GM23338 (cell line): ENCODE data around the gene ALCAM. TPM values are rescaled to one million over a fixed set of nuclear protein-coding genes. Genes with fewer than 3 reads are reported as not detected.

Source experiments
- ATAC-seq: fragments of 200-7000 bp; cut with Tn5 transposase; 3 replicates; pipeline ENCODE4 v1.9.1; 2020
- DNase-seq: peaks from one replicate; pipeline ENCODE4 v3.0.0-alpha.2; 2015; ENCODE audit warnings: low spot score
- H2AFZ ChIP-seq: fragments of 200-600 bp; sonication (generic); 2 replicates; pipeline ENCODE4 v1.8.0; 2016; ENCODE audit warnings: antibody characterized with exemption, mild to moderate bottlenecking, moderate library complexity
- H3F3A ChIP-seq: fragments of 200-600 bp; sonication (generic); replicated peaks from 2 replicates; pipeline ENCODE4 v1.8.0; 2017; ENCODE audit warnings: antibody characterized with exemption, mixed run types, low read depth
- H3K27ac ChIP-seq: fragments of 200-600 bp; sonication (generic); 2 replicates; pipeline ENCODE4 v1.6.1; 2016; ENCODE audit warnings: low read depth
- H3K27me3 ChIP-seq: fragments of 200-600 bp; sonication (generic); 2 replicates; pipeline ENCODE4 v1.8.0; 2016; ENCODE audit warnings: mild to moderate bottlenecking, mixed run types, moderate library complexity; ENCODE audit not compliant: insufficient read depth
- H3K36me3 ChIP-seq: fragments of 200-600 bp; sonication (generic); 2 replicates; pipeline ENCODE4 v1.8.0; 2016; ENCODE audit warnings: mild to moderate bottlenecking; ENCODE audit not compliant: insufficient read depth
- H3K4me1 ChIP-seq: fragments of 200-600 bp; sonication (generic); 2 replicates; pipeline ENCODE4 v1.8.0; 2016; ENCODE audit warnings: mild to moderate bottlenecking, moderate library complexity; ENCODE audit not compliant: insufficient read depth
- H3K4me2 ChIP-seq: fragments of 200-600 bp; sonication (generic); 2 replicates; pipeline ENCODE4 v1.7.1; 2017; ENCODE audit warnings: mixed run types
- H3K4me3 ChIP-seq: fragments of 200-600 bp; sonication (generic); 2 replicates; pipeline ENCODE4 v1.6.1; 2016; ENCODE audit warnings: mixed run types
- H3K79me2 ChIP-seq: fragments of 200-600 bp; sonication (generic); replicated peaks from 2 replicates; pipeline ENCODE4 v1.8.0; 2017; ENCODE audit warnings: mild to moderate bottlenecking; ENCODE audit not compliant: insufficient read depth
- H3K9me2 ChIP-seq: fragments of 200-600 bp; sonication (generic); 2 replicates; pipeline ENCODE4 v1.8.0; 2017; ENCODE audit not compliant: insufficient read depth
- H4K20me1 ChIP-seq: fragments of 200-600 bp; sonication (generic); replicated peaks from 2 replicates; pipeline ENCODE4 v1.8.0; 2017; ENCODE audit warnings: mild to moderate bottlenecking; ENCODE audit not compliant: insufficient read depth
- H3K27ac Mint-ChIP-seq: 2 replicates; pipeline ENCODE4 v1.8.0; 2020; ENCODE audit warnings: inconsistent platforms, mild to moderate bottlenecking, moderate library complexity, mixed read lengths
- H3K27me3 Mint-ChIP-seq: 3 replicates; pipeline ENCODE4 v1.8.0; 2022; ENCODE audit warnings: low read depth, mild to moderate bottlenecking, moderate library complexity, mixed read lengths, inconsistent platforms; ENCODE audit not compliant: insufficient read depth, poor library complexity
- H3K36me3 Mint-ChIP-seq: 3 replicates; pipeline ENCODE4 v1.8.0; 2021; ENCODE audit warnings: low read depth, mild to moderate bottlenecking, inconsistent platforms, moderate library complexity, mixed read lengths
- H3K4me1 Mint-ChIP-seq: 3 replicates; pipeline ENCODE4 v1.8.0; 2020; ENCODE audit warnings: mild to moderate bottlenecking, inconsistent platforms, mixed read lengths
- H3K4me3 Mint-ChIP-seq: 3 replicates; pipeline ENCODE4 v1.8.0; 2021; ENCODE audit warnings: moderate library complexity, mild to moderate bottlenecking, inconsistent platforms, mixed read lengths
- H3K9me3 Mint-ChIP-seq: 3 replicates; pipeline ENCODE4 v1.8.0; 2020; ENCODE audit warnings: moderate library complexity, mild to moderate bottlenecking, inconsistent platforms, mixed read lengths
- CREB1 ChIP-seq: fragments of 250-450 bp; sonication (Bioruptor Pico); IDR thresholded peaks from 2 replicates; pipeline ENCODE4 v1.5.0; 2020; ENCODE audit warnings: low read depth, mild to moderate bottlenecking, moderate library complexity
- EZH2 ChIP-seq: fragments of 200-600 bp; sonication (generic); IDR thresholded peaks from one replicate; pipeline ENCODE4 v1.8.0; 2017; ENCODE audit warnings: antibody characterized with exemption, mild to moderate bottlenecking, low read depth; ENCODE audit not compliant: unreplicated experiment
- EZH2phosphoT487 ChIP-seq: fragments of 200-600 bp; sonication (generic); IDR thresholded peaks from one replicate; pipeline ENCODE4 v1.8.1; 2018; ENCODE audit warnings: antibody characterized with exemption; ENCODE audit not compliant: unreplicated experiment
- JUNB ChIP-seq: IDR thresholded peaks from one replicate; pipeline ENCODE4 v1.6.1; 2016; ENCODE audit warnings: antibody characterized with exemption; ENCODE audit not compliant: unreplicated experiment
- NANOG ChIP-seq: IDR thresholded peaks from 2 replicates; pipeline ENCODE4 v1.6.1; 2016; ENCODE audit warnings: antibody characterized with exemption, borderline replicate concordance
- POLR2AphosphoS5 ChIP-seq: IDR thresholded peaks from 2 replicates; pipeline ENCODE4 v1.6.1; 2016; ENCODE audit warnings: antibody characterized with exemption, low read depth
- STAT1 ChIP-seq: IDR thresholded peaks from one replicate; pipeline ENCODE4 v1.6.1; 2016; ENCODE audit warnings: antibody characterized with exemption; ENCODE audit not compliant: unreplicated experiment
- ZNF114 ChIP-seq: fragments of 250-450 bp; sonication (Bioruptor Pico); IDR thresholded peaks from 2 replicates; pipeline ENCODE4 v1.5.0; 2020; ENCODE audit warnings: mild to moderate bottlenecking, moderate library complexity
- ZNF331 ChIP-seq: fragments of 250-450 bp; sonication (Bioruptor Pico); IDR thresholded peaks from 2 replicates; pipeline ENCODE4 v1.5.0; 2020; ENCODE audit warnings: low read depth, mild to moderate bottlenecking, moderate library complexity
- polyA plus RNA-seq: library from polyadenylated mRNA; unstranded; fragments of >200 nt; fragmentation: Nextera tagmentation; extraction: Ambion mirVana; gene quantifications from 2 replicates; pipeline ENCODE4 v1.2.1, GENCODE V29; 2016
- total RNA-seq: library from RNA; depleted of rRNA; stranded (reverse); fragments of >200 nt; shearing (Covaris generic); gene quantifications from 2 replicates; pipeline ENCODE4 v1.2.3, GENCODE V29; 2014
- TF ChIP-seq, protein P1 (sequence below): IDR thresholded peaks from one replicate; pipeline ENCODE4 v1.6.1; 2018; ENCODE audit warnings: antibody characterized with exemption; ENCODE audit not compliant: unreplicated experiment
- TF ChIP-seq, protein P2 (sequence below): fragments of 250-450 bp; sonication (Bioruptor Pico); IDR thresholded peaks from 2 replicates; pipeline ENCODE4 v1.5.0; 2020; ENCODE audit warnings: mild to moderate bottlenecking, moderate library complexity
- TF ChIP-seq, protein P3 (sequence below): IDR thresholded peaks from 2 replicates; pipeline ENCODE4 v1.6.1; 2016; ENCODE audit warnings: antibody characterized with exemption

ALCAM gene
- total and polyA plus RNA-seq, 2 experiments from 2014 or later = 11.3 to 36.0 TPM

DNA sequence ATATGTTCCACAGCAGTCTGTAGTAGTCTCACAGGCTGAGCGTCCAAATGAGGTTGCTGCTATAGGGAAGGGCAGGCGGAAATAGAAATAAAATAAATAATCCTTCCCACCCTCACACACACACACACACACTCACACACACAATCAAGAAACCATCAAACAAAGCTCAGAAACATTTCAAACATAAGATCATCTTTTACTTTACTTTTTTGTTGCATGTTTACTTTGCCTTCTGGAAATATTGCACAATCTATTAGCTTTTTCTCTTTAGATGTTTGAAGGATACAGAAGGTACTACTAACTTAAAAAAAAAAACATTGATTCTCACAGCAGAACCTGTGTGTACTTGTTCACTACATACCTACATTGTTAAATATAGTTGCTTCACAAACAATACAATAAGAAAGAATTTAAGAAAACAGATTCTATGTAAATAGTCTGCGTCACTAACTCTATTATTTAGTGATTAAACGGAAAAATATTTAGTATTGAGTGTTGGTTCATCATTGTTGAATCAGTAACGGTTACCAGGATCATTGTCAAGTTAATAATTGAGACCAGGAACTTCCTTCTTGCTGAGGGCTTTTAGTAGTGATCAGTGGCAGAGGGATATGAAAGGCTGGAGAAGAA is 20.5 kb downstream of the ALCAM start (continued):
- TF ChIP-seq, protein P1, sequence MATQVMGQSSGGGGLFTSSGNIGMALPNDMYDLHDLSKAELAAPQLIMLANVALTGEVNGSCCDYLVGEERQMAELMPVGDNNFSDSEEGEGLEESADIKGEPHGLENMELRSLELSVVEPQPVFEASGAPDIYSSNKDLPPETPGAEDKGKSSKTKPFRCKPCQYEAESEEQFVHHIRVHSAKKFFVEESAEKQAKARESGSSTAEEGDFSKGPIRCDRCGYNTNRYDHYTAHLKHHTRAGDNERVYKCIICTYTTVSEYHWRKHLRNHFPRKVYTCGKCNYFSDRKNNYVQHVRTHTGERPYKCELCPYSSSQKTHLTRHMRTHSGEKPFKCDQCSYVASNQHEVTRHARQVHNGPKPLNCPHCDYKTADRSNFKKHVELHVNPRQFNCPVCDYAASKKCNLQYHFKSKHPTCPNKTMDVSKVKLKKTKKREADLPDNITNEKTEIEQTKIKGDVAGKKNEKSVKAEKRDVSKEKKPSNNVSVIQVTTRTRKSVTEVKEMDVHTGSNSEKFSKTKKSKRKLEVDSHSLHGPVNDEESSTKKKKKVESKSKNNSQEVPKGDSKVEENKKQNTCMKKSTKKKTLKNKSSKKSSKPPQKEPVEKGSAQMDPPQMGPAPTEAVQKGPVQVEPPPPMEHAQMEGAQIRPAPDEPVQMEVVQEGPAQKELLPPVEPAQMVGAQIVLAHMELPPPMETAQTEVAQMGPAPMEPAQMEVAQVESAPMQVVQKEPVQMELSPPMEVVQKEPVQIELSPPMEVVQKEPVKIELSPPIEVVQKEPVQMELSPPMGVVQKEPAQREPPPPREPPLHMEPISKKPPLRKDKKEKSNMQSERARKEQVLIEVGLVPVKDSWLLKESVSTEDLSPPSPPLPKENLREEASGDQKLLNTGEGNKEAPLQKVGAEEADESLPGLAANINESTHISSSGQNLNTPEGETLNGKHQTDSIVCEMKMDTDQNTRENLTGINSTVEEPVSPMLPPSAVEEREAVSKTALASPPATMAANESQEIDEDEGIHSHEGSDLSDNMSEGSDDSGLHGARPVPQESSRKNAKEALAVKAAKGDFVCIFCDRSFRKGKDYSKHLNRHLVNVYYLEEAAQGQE = no peak
- no peak for TF ChIP-seq POLR2AphosphoS5
- TF ChIP-seq NANOG = no peak

DNA sequence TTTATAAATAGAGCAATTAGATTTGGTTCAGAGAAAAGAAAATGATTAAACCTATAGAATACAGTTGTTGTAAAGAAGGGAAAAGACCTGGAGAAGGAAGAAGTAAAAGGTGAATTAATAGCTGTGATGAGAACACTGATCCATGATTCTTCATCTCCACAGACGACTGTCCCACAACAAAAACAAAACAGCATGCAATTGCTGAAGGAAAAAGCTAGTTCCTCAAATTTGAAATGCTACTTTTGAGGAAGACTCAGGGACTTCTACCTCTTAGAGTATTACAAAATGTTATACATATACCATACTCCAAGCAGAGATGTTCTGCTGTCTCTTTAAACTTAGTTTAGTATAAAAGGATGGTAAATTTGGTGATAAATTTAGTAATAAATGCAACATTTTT is 21.5 kb downstream of the ALCAM start:
- Histone ChIP-seq H4K20me1 (no peaks in the 10 kb centered on the region), H3F3A (no peaks in the 10 kb centered on the region), H3K9me2 (no peaks in the 10 kb centered on the region), H3K4me3 (no peak overlapping the region), H3K79me2 (peaks cover 40% of the 10 kb centered on the region), H3K36me3 (no peaks in the 10 kb centered on the region), H3K27me3 (no peaks in the 10 kb centered on the region), H3K4me1 (no peaks in the 10 kb centered on the region), H2AFZ (no peak overlapping the region), H3K4me2 (no peak overlapping the region), H3K27ac (no peak overlapping the region)
- Mint-ChIP-seq H3K27ac (no peak overlapping the region), H3K4me1 (no peaks in the 10 kb centered on the region), H3K27me3 (no peaks in the 10 kb centered on the region), H3K36me3 (peaks cover 28% of the 10 kb centered on the region; the same call in 2 of the 3 replicates), H3K4me3 (no peak overlapping the region), H3K9me3 (peaks cover 28% of the 10 kb centered on the region)
- no peak for ATAC-seq
- DNase-seq = no peak
- TF ChIP-seq ZNF114 (CRISPR knock-in tag) (no peak), CREB1 (CRISPR knock-in tag) (no peak), JUNB (no peak), NANOG (no peak), STAT1 (no peak), POLR2AphosphoS5 (no peak), ZNF331 (CRISPR knock-in tag) (no peak), EZH2 (no peak), EZH2phosphoT487 (no peak)
- TF ChIP-seq, protein P2, sequence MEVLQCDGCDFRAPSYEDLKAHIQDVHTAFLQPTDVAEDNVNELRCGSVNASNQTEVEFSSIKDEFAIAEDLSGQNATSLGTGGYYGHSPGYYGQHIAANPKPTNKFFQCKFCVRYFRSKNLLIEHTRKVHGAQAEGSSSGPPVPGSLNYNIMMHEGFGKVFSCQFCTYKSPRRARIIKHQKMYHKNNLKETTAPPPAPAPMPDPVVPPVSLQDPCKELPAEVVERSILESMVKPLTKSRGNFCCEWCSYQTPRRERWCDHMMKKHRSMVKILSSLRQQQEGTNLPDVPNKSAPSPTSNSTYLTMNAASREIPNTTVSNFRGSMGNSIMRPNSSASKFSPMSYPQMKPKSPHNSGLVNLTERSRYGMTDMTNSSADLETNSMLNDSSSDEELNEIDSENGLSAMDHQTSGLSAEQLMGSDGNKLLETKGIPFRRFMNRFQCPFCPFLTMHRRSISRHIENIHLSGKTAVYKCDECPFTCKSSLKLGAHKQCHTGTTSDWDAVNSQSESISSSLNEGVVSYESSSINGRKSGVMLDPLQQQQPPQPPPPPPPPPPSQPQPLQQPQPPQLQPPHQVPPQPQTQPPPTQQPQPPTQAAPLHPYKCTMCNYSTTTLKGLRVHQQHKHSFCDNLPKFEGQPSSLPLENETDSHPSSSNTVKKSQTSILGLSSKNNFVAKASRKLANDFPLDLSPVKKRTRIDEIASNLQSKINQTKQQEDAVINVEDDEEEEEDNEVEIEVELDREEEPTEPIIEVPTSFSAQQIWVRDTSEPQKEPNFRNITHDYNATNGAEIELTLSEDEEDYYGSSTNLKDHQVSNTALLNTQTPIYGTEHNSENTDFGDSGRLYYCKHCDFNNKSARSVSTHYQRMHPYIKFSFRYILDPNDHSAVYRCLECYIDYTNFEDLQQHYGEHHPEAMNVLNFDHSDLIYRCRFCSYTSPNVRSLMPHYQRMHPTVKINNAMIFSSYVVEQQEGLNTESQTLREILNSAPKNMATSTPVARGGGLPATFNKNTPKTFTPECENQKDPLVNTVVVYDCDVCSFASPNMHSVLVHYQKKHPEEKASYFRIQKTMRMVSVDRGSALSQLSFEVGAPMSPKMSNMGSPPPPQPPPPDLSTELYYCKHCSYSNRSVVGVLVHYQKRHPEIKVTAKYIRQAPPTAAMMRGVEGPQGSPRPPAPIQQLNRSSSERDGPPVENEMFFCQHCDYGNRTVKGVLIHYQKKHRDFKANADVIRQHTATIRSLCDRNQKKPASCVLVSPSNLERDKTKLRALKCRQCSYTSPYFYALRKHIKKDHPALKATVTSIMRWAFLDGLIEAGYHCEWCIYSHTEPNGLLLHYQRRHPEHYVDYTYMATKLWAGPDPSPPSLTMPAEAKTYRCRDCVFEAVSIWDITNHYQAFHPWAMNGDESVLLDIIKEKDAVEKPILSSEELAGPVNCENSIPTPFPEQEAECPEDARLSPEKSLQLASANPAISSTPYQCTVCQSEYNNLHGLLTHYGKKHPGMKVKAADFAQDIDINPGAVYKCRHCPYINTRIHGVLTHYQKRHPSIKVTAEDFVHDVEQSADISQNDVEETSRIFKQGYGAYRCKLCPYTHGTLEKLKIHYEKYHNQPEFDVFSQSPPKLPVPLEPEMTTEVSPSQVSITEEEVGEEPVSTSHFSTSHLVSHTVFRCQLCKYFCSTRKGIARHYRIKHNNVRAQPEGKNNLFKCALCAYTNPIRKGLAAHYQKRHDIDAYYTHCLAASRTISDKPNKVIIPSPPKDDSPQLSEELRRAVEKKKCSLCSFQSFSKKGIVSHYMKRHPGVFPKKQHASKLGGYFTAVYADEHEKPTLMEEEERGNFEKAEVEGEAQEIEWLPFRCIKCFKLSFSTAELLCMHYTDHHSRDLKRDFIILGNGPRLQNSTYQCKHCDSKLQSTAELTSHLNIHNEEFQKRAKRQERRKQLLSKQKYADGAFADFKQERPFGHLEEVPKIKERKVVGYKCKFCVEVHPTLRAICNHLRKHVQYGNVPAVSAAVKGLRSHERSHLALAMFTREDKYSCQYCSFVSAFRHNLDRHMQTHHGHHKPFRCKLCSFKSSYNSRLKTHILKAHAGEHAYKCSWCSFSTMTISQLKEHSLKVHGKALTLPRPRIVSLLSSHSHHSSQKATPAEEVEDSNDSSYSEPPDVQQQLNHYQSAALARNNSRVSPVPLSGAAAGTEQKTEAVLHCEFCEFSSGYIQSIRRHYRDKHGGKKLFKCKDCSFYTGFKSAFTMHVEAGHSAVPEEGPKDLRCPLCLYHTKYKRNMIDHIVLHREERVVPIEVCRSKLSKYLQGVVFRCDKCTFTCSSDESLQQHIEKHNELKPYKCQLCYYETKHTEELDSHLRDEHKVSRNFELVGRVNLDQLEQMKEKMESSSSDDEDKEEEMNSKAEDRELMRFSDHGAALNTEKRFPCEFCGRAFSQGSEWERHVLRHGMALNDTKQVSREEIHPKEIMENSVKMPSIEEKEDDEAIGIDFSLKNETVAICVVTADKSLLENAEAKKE (CRISPR knock-in tag) = no peak
- TF ChIP-seq, protein P3, sequence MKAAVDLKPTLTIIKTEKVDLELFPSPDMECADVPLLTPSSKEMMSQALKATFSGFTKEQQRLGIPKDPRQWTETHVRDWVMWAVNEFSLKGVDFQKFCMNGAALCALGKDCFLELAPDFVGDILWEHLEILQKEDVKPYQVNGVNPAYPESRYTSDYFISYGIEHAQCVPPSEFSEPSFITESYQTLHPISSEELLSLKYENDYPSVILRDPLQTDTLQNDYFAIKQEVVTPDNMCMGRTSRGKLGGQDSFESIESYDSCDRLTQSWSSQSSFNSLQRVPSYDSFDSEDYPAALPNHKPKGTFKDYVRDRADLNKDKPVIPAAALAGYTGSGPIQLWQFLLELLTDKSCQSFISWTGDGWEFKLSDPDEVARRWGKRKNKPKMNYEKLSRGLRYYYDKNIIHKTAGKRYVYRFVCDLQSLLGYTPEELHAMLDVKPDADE = no peak
